K562 (cell line): ENCODE measurements around the gene NOTCH3. TPM values are rescaled to one million over a fixed set of nuclear protein-coding genes. Genes with fewer than 3 reads are reported as not detected.
A peak's percentile ranks its signal among the peaks of the same experiment; 100 is the strongest.

ENCODE experiments used
- DEAF1 ChIP-seq: fragments of 450-650 bp; formaldehyde crosslinking; IDR thresholded peaks from 2 replicates; pipeline ENCODE4 v1.4.0; 2020; ENCODE audit warnings: mild to moderate bottlenecking, moderate library complexity
- HCFC1 ChIP-seq: IDR thresholded peaks from 2 replicates; pipeline ENCODE4 v1.6.1; 2012; ENCODE audit warnings: low read depth, low read length, improper control_type of control experiment
- HNRNPK ChIP-seq: fragments of 200-400 bp; formaldehyde crosslinking; IDR thresholded peaks from one replicate; pipeline ENCODE4 v1.6.1; 2018; ENCODE audit warnings: mild to moderate bottlenecking, low read depth, low read length; ENCODE audit not compliant: poor library complexity, severe bottlenecking
- MNT ChIP-seq, 2 experiments: fragments of 450-650 bp; conservative IDR thresholded peaks; 2 replicates each; pipeline ENCODE4 v1.6.1; 2017; ENCODE audit warnings: mild to moderate bottlenecking in 2 of 2, moderate library complexity in 2 of 2
- MYNN ChIP-seq, 2 experiments: sonication (generic); formaldehyde crosslinking in 1 of 2; IDR thresholded peaks; 2 replicates each; pipeline versions ENCODE4 v1.5.0 to v1.6.1; 2016 to 2020; ENCODE audit warnings: antibody characterized with exemption in 1 of 2, missing genetic modification reagents in 1 of 2
- SAFB2 ChIP-seq: fragments of 200-400 bp; formaldehyde crosslinking; IDR thresholded peaks from 2 replicates; pipeline ENCODE4 v1.6.1; 2018; ENCODE audit warnings: borderline replicate concordance, low read length, low read depth, moderate library complexity; ENCODE audit not compliant: severe bottlenecking
- SP2 ChIP-seq: IDR thresholded peaks from 2 replicates; pipeline ENCODE4 v1.6.1; 2011; ENCODE audit warnings: mild to moderate bottlenecking, low read depth, low read length, moderate library complexity; ENCODE audit not compliant: poor library complexity, severe bottlenecking; ENCODE audit errors: extremely low read depth
- ZBTB1 ChIP-seq: sonication (generic); formaldehyde crosslinking; IDR thresholded peaks from 2 replicates; pipeline ENCODE4 v1.8.1; 2023; ENCODE audit warnings: missing genetic modification reagents, low read depth, mild to moderate bottlenecking, borderline replicate concordance
- polyA plus RNA-seq, 8 experiments: library from polyadenylated mRNA; depleted of rRNA in 4 of 8; stranded (reverse) in 5 of 8; unstranded in 3 of 8; fragments of >200 nt; fragmentation: Nextera tagmentation in 2 of 8; fragmentation: Illumina TruSeq in 1 of 8; extraction: Ambion mirVana in 2 of 8; extraction: Trizol in 1 of 8; gene quantifications; 2 replicates each; pipeline versions ENCODE4 v1.2.1 to v1.2.3, GENCODE V29; 2011 to 2014; ENCODE audit warnings: inconsistent platforms in 1 of 8, missing spikeins in 1 of 8
- total RNA-seq, 7 experiments: library from RNA; depleted of rRNA in 6 of 7; stranded (reverse); fragments of >200 nt in 6 of 7; fragmentation: Illumina TruSeq in 2 of 7; extraction: Trizol in 2 of 7; gene quantifications; 2 replicates each; pipeline versions ENCODE4 v1.2.1 to v1.2.3, GENCODE V29; 2011 to 2021; ENCODE audit warnings: low replicate concordance in 1 of 7
- TF ChIP-seq, protein P1 (sequence below): fragments of 450-650 bp; IDR thresholded peaks from 2 replicates; pipeline ENCODE4 v1.6.1; 2016; ENCODE audit warnings: mild to moderate bottlenecking, moderate library complexity

NOTCH3 gene
- total and polyA plus RNA-seq, 9 of the 15 experiments (the other 6 are each of a cell fraction or from before 2014, with no cell fraction given): under 0.01 to 1.2 (median 0.16) TPM

DNA sequence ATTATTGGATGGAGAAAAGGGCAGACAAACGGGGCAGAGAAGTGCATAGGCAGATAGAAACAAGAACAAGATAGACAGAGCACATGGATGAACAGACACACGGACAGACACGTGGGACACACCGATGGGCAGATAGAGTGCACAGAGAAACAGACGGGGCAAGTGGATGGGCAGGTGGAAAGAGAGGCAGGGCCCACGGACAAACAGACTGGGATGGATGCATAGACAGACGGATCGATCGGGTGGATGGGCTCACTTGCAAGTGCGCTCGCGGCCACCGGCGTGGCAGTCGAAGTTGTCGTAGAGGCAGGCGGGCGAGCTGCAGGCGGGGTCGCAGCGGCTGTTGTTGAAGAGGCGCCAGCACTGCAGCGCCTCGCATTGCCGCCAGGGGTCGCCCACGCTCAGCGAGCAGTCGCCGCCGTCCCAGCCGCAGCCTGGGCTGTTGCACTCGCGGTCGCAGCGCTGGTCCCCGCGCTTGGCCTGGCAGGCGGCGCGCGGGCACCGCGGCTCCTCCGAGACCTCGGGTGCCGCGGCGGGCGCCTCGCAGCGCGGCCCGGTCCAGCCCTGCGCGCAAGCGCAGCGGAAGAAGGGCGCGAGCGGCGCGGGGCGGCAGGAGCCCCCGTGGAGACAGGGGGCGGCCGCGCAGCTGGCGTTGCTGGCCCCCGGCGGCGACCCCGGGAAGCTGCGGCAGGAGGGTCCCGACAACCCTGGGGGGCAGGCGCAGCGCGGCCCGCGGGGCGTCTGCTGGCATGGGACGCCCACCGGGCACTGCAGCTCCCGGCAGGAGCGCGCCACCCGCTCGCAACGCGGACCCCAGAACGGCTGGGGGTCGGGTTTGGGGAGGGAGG is 23.3 kb downstream of the NOTCH3 start (continued):
- TF ChIP-seq, protein P1, sequence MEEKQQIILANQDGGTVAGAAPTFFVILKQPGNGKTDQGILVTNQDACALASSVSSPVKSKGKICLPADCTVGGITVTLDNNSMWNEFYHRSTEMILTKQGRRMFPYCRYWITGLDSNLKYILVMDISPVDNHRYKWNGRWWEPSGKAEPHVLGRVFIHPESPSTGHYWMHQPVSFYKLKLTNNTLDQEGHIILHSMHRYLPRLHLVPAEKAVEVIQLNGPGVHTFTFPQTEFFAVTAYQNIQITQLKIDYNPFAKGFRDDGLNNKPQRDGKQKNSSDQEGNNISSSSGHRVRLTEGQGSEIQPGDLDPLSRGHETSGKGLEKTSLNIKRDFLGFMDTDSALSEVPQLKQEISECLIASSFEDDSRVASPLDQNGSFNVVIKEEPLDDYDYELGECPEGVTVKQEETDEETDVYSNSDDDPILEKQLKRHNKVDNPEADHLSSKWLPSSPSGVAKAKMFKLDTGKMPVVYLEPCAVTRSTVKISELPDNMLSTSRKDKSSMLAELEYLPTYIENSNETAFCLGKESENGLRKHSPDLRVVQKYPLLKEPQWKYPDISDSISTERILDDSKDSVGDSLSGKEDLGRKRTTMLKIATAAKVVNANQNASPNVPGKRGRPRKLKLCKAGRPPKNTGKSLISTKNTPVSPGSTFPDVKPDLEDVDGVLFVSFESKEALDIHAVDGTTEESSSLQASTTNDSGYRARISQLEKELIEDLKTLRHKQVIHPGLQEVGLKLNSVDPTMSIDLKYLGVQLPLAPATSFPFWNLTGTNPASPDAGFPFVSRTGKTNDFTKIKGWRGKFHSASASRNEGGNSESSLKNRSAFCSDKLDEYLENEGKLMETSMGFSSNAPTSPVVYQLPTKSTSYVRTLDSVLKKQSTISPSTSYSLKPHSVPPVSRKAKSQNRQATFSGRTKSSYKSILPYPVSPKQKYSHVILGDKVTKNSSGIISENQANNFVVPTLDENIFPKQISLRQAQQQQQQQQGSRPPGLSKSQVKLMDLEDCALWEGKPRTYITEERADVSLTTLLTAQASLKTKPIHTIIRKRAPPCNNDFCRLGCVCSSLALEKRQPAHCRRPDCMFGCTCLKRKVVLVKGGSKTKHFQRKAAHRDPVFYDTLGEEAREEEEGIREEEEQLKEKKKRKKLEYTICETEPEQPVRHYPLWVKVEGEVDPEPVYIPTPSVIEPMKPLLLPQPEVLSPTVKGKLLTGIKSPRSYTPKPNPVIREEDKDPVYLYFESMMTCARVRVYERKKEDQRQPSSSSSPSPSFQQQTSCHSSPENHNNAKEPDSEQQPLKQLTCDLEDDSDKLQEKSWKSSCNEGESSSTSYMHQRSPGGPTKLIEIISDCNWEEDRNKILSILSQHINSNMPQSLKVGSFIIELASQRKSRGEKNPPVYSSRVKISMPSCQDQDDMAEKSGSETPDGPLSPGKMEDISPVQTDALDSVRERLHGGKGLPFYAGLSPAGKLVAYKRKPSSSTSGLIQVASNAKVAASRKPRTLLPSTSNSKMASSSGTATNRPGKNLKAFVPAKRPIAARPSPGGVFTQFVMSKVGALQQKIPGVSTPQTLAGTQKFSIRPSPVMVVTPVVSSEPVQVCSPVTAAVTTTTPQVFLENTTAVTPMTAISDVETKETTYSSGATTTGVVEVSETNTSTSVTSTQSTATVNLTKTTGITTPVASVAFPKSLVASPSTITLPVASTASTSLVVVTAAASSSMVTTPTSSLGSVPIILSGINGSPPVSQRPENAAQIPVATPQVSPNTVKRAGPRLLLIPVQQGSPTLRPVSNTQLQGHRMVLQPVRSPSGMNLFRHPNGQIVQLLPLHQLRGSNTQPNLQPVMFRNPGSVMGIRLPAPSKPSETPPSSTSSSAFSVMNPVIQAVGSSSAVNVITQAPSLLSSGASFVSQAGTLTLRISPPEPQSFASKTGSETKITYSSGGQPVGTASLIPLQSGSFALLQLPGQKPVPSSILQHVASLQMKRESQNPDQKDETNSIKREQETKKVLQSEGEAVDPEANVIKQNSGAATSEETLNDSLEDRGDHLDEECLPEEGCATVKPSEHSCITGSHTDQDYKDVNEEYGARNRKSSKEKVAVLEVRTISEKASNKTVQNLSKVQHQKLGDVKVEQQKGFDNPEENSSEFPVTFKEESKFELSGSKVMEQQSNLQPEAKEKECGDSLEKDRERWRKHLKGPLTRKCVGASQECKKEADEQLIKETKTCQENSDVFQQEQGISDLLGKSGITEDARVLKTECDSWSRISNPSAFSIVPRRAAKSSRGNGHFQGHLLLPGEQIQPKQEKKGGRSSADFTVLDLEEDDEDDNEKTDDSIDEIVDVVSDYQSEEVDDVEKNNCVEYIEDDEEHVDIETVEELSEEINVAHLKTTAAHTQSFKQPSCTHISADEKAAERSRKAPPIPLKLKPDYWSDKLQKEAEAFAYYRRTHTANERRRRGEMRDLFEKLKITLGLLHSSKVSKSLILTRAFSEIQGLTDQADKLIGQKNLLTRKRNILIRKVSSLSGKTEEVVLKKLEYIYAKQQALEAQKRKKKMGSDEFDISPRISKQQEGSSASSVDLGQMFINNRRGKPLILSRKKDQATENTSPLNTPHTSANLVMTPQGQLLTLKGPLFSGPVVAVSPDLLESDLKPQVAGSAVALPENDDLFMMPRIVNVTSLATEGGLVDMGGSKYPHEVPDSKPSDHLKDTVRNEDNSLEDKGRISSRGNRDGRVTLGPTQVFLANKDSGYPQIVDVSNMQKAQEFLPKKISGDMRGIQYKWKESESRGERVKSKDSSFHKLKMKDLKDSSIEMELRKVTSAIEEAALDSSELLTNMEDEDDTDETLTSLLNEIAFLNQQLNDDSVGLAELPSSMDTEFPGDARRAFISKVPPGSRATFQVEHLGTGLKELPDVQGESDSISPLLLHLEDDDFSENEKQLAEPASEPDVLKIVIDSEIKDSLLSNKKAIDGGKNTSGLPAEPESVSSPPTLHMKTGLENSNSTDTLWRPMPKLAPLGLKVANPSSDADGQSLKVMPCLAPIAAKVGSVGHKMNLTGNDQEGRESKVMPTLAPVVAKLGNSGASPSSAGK: peak; percentile 58; the same call in 1 of the 2 replicates
- TF ChIP-seq HNRNPK (peak; percentile 86), MNT (conservative IDR thresholded peaks at IDR 0.05) (peak in 1 of 2 experiments; percentile 68; a peak in 3 of 4 replicates), MYNN (IDR thresholded peaks at IDR 0.05) (no peak), MYNN (CRISPR knock-in tag; IDR thresholded peaks at IDR 0.05) (no peak), SP2 (no peak), SAFB2 (no peak), HCFC1 (0 out of 2 replicates have a peak, but pooled peaks have one; percentile 34), ZBTB1 (CRISPR knock-in tag) (no peak), DEAF1 (CRISPR knock-in tag) (peak; percentile 48; the same call in 1 of the 2 replicates)
